ENCODE data around the gene GRM7.

The GRM7 gene

GRCh38 chr3:6862041-6862879 is 1.3 kb downstream of the GRM7 start:
- no peak for TF ChIP-seq ZNF26 (tag by site-specific recombination; IDR thresholded peaks at IDR 0.05)
- no peak for TF ChIP-seq ZNF701 (tag by site-specific recombination; IDR thresholded peaks at IDR 0.05)
- TF ChIP-seq ZNF670 (tag by site-specific recombination; IDR thresholded peaks at IDR 0.05; ENCODE audit: low read depth) = no peak
- no peak for TF ChIP-seq ZNF830 (tag by site-specific recombination; IDR thresholded peaks at IDR 0.05; ENCODE audit: low read depth)
- TF ChIP-seq GFI1B (tag by site-specific recombination; IDR thresholded peaks at IDR 0.05) = no peak
- TF ChIP-seq ZNF132 (tag by site-specific recombination; IDR thresholded peaks at IDR 0.05; ENCODE audit: borderline replicate concordance) = no peak
- no peak for TF ChIP-seq ZSCAN18 (tag by site-specific recombination; IDR thresholded peaks at IDR 0.05)
- no peak for TF ChIP-seq ZNF48 (tag by site-specific recombination; IDR thresholded peaks at IDR 0.05)
- no peaks in the 10 kb centered on the region for H3K9me3 ChIP-seq (ENCODE audit: control insufficient read depth, insufficient read depth, low read depth, low read length)
- peak overlapping the region; percentile 45 for H3K4me3 ChIP-seq (ENCODE audit: low read depth, low read length)
- CTCF ChIA-PET = no interaction called here
- H3K27ac ChIP-seq (ENCODE audit: extremely low read depth, low read depth, low read length) = no peak overlapping the region
- H3K4me1 ChIP-seq (ENCODE audit: control insufficient read depth, insufficient read depth, low read length) = no peaks in the 10 kb centered on the region
- no peaks in the 10 kb centered on the region for H3K36me3 ChIP-seq (ENCODE audit: control insufficient read depth in 2 of 2, insufficient read depth in 1 of 2, low read length in 2 of 2)
- POLR2A ChIA-PET = no interaction called here

GRCh38 chr3:6862880-6863195 is 1.9 kb downstream of the GRM7 start:
- Histone ChIP-seq H3K9me3 (ENCODE audit: control insufficient read depth, insufficient read depth, low read depth, low read length) (no peaks in the 10 kb centered on the region), H3K36me3 (ENCODE audit: control insufficient read depth in 2 of 2, insufficient read depth in 1 of 2, low read length in 2 of 2) (no peaks in the 10 kb centered on the region)

More at GRCh38 chr3:6862880-6863195, 1.9 kb downstream of the GRM7 start:
- ChIA-PET CTCF (no interaction called here), POLR2A (no interaction called here)
- H3K4me3 ChIP-seq (ENCODE audit: low read depth, low read length) = peak overlapping the region; percentile 45
- no peaks in the 10 kb centered on the region for H3K4me1 ChIP-seq (ENCODE audit: control insufficient read depth, insufficient read depth, low read length)
- H3K27ac ChIP-seq (ENCODE audit: extremely low read depth, low read depth, low read length) = no peak overlapping the region
- TF ChIP-seq ZEB2 (tag by site-specific recombination; IDR thresholded peaks at IDR 0.05) (no peak), ZFHX2 (tag by site-specific recombination; conservative IDR thresholded peaks at IDR 0.05) (no peak), ZBTB21 (tag by site-specific recombination; IDR thresholded peaks at IDR 0.05) (no peak), ZNF777 (tag by site-specific recombination; IDR thresholded peaks at IDR 0.05; ENCODE audit: borderline replicate concordance) (no peak), ZNF488 (tag by site-specific recombination; IDR thresholded peaks at IDR 0.05) (no peak), ZSCAN18 (tag by site-specific recombination; IDR thresholded peaks at IDR 0.05) (no peak), ZNF302 (tag by site-specific recombination; IDR thresholded peaks at IDR 0.05; ENCODE audit: low read depth) (no peak), KLF17 (tag by site-specific recombination; IDR thresholded peaks at IDR 0.05) (no peak), REST (tag by site-specific recombination; IDR thresholded peaks at IDR 0.05) (no peak), ZNF146 (tag by site-specific recombination; IDR thresholded peaks at IDR 0.05) (no peak), ZNF645 (tag by site-specific recombination; IDR thresholded peaks at IDR 0.05) (no peak), ZNF211 (tag by site-specific recombination; IDR thresholded peaks at IDR 0.05; ENCODE audit: low read depth) (no peak), ZNF239 (tag by site-specific recombination; IDR thresholded peaks at IDR 0.05) (no peak), IKZF3 (tag by site-specific recombination; IDR thresholded peaks at IDR 0.05) (no peak), ZSCAN16 (tag by site-specific recombination; IDR thresholded peaks at IDR 0.05) (no peak), ZNF664 (tag by site-specific recombination; IDR thresholded peaks at IDR 0.05) (no peak), ZNF596 (tag by site-specific recombination; IDR thresholded peaks at IDR 0.05) (no peak)
